ENCODE data around the gene SCN10A.

Gene SCN10A

DNA sequence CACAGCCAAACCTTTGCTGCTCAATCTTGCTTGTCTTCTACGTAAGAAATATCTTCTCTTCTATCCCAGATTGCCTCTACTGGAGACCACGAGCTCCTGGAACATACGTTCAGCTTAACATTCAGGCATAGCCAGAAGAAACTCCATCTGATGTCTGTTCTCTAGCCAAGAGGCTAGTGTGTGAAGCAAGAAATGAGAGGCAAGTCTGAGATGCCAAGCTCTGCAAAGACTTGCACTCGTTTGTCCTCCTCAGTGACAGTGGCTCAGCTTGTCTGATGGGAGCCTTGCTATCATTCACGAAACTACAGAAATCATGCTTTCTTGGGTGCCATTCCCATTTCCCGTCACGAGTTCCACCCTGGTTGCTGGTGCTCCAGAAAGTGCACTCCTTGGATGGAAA, at the start of gene SCN10A:
TSS of gene SCN10A (minus strand) at position 192 of the 400 bp plus-strand sequence. CDS start 22,207 bp downstream, outside the sequence.
- Histone ChIP-seq H3K27ac (no peak within 1 kb of the TSS), H3K27me3 (peaks cover 6% of the 10 kb centered on the region), H3K4me1 (ENCODE audit: control insufficient read depth in 1 of 2, insufficient read depth in 1 of 2, low read depth in 1 of 2, low read length in 1 of 2) (no peaks in the 10 kb centered on the region), H3K4me3 (ENCODE audit: low read depth in 1 of 2, low read length in 1 of 2) (no peak within 1 kb of the TSS), H3K9me3 (no peaks in the 10 kb centered on the region), H3K36me3 (no peaks in the 10 kb centered on the region)
- TF ChIP-seq CTCF (IDR thresholded peaks at IDR 0.05), result no peak

- Histone ChIP-seq H3K27ac (no peak overlapping the region), H3K27me3 (no peaks in the 10 kb centered on the region), H3K36me3 (no peaks in the 10 kb centered on the region), H3K9me3 (no peaks in the 10 kb centered on the region), H3K4me1 (ENCODE audit: control insufficient read depth in 1 of 2, insufficient read depth in 1 of 2, low read depth in 1 of 2, low read length in 1 of 2) (no peaks in the 10 kb centered on the region), H3K4me3 (ENCODE audit: low read depth in 1 of 2, low read length in 1 of 2) (no peak overlapping the region)
- no peak for TF ChIP-seq CTCF (IDR thresholded peaks at IDR 0.05)
Measured at GRCh38 chr3:38853011-38853410, 37.0 kb upstream of the SCN10A start.

GRCh38 chr3:38843898-38844297, 27.9 kb upstream of the SCN10A start:
- TF ChIP-seq CTCF (IDR thresholded peaks at IDR 0.05), result no peak
- Histone ChIP-seq H3K9me3 (no peaks in the 10 kb centered on the region), H3K4me1 (ENCODE audit: control insufficient read depth in 1 of 2, insufficient read depth in 1 of 2, low read depth in 1 of 2, low read length in 1 of 2) (no peaks in the 10 kb centered on the region), H3K36me3 (no peaks in the 10 kb centered on the region), H3K4me3 (ENCODE audit: low read depth in 1 of 2, low read length in 1 of 2) (no peak overlapping the region), H3K27ac (no peak overlapping the region), H3K27me3 (peaks cover 17% of the 10 kb centered on the region)

DNA sequence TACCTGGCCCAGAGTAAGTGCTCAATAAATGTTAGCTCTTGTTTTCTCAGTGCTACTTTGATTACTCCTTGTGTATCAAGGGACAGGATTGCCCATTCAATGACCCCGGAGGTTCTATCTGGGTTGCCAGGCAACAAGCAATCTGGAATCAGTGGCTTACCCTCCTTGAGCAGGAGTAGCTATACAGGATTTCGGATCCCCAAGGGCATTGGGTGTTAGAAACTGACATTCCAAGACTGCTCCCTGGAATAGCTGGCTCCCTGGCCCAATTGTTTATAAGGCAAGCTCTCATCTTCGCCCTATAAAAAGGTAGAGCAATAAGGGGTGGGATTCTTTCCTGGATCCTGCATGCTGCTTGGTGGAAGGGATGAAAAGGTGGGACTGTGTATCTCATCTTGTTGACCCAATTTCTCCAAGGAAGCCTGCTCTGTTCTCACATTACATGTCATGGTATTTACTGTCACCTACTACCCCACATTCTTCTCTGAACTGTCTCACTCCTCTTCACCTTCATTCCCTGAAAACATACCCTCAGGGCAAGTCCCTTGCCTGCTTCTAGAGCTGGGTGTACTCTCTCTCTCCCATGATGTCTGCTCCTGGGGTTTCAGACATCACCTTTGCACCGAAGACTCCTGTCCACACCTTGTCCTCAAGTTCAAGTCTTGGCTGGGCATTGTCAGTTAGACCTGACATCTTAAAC, 26.4 kb upstream of the SCN10A start:
- Histone ChIP-seq H3K4me1 (ENCODE audit: control insufficient read depth in 1 of 2, insufficient read depth in 1 of 2, low read depth in 1 of 2, low read length in 1 of 2) (no peaks in the 10 kb centered on the region), H3K27me3 (peaks cover 17% of the 10 kb centered on the region), H3K27ac (no peak overlapping the region), H3K9me3 (no peaks in the 10 kb centered on the region), H3K4me3 (ENCODE audit: low read depth in 1 of 2, low read length in 1 of 2) (no peak overlapping the region), H3K36me3 (no peaks in the 10 kb centered on the region)
- TF ChIP-seq CTCF (IDR thresholded peaks at IDR 0.05), result no peak

DNA sequence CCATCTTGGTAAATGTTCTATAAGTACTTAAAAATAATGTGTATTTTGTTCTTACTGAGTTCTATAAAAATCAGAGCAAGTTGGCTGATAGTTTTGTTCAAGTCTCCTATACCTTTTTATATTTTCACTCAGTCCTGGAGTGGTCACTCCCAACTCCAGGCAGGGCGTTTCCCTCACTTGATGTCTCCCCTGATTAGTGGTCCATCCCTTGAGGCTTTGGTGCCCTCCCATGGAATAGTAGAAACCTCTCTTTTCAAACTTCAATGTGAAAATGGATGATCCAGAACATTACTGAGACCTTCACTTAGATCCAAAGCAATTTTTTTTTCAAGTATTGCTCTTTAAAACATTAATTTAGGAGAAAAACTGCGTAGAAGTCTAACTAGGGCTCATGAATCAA, 25.0 kb upstream of the SCN10A start:
- Histone ChIP-seq H3K4me1 (ENCODE audit: control insufficient read depth in 1 of 2, insufficient read depth in 1 of 2, low read depth in 1 of 2, low read length in 1 of 2) (no peaks in the 10 kb centered on the region), H3K27ac (no peak overlapping the region), H3K27me3 (peaks cover 17% of the 10 kb centered on the region), H3K9me3 (no peaks in the 10 kb centered on the region), H3K4me3 (ENCODE audit: low read depth in 1 of 2, low read length in 1 of 2) (no peak overlapping the region), H3K36me3 (no peaks in the 10 kb centered on the region)
- TF ChIP-seq CTCF (IDR thresholded peaks at IDR 0.05), result no peak
